Measurements from ENCODE around the gene HUWE1. TPM values are rescaled to one million over a fixed set of nuclear protein-coding genes. Genes with fewer than 3 reads are reported as not detected.
"Not testable (repeated sequence)": the region's sequence is repeated elsewhere in the genome, so short reads cannot be mapped to it uniquely, and the experiment has no call there.

HUWE1 gene
- total RNA-seq, 6 donors from 2014 or later = 98.1 to 136 (median 121) TPM

GRCh38 chrX:53723381-53723780 lies 36.9 kb upstream of the HUWE1 start:
- Histone ChIP-seq H3K4me3 (no peak overlapping the region), H3K36me3 (no peaks in the 10 kb centered on the region)
- no peak for TF ChIP-seq CTCF (IDR thresholded peaks at IDR 0.05)
- no peak for TF ChIP-seq POLR2A (IDR thresholded peaks at IDR 0.05)
- TF ChIP-seq POLR2AphosphoS5 (IDR thresholded peaks at IDR 0.05) = no peak
- no peak for TF ChIP-seq EP300 (IDR thresholded peaks at IDR 0.05)

GRCh38 chrX:53721610-53722009 lies 35.1 kb upstream of the HUWE1 start:
- H3K27me3 ChIP-seq; H3K27ac ChIP-seq; H3K9me3 ChIP-seq; H3K36me3 ChIP-seq; ATAC-seq (ENCODE audit: low FRiP score in 2 of 2); H3K4me1 ChIP-seq; H3K4me3 ChIP-seq: not testable (repeated sequence)
- WGBS, 2 donors = no CpG with 5 or more reads among the region's 32 CpGs
- DNase-seq = peak in 1 of 2 donors; percentile 52

More at GRCh38 chrX:53723381-53723780, 36.9 kb upstream of the HUWE1 start:
- Histone ChIP-seq H3K27ac (no peak overlapping the region), H3K27me3 (no peaks in the 10 kb centered on the region), H3K4me1 (no peaks in the 10 kb centered on the region), H3K9me3 (no peaks in the 10 kb centered on the region)
- WGBS, 2 donors = 81 to 89% methylated on average over 4 of the region's 4 CpGs
- no peak for ATAC-seq (ENCODE audit: low FRiP score in 2 of 2)
- no peak for DNase-seq

DNA sequence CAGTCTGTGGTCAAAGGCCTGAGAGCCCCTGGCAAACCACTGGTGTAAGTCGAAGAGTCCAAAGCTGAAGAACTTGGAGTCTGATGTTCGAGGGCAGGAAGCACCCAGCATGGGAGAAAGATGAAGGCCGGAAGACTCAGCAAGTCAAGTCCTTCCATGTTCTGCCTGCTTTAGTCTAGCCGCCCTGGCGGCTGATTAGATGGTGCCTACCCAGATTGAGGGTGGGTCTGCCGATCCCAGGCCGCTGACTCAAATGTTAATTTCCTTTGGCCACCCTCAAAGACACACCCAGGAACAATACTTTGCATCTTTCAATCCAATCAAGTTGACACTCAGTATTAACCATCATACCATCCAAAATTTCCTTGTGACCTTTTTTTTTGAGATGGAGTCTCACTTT lies 33.1 kb upstream of the HUWE1 start:
- not testable (repeated sequence) for H3K27me3 ChIP-seq; H3K27ac ChIP-seq; H3K4me3 ChIP-seq; H3K9me3 ChIP-seq; ATAC-seq (ENCODE audit: low FRiP score in 2 of 2); H3K36me3 ChIP-seq; H3K4me1 ChIP-seq; DNase-seq
- 86 to 95% methylated on average over 4 to 7 of the region's 7 CpGs for WGBS, 2 donors

- DNase-seq = no peak
- H3K4me1 ChIP-seq = peaks cover 0 to 7% (median 2%) of the 10 kb centered on the region in 4 donors
- no peaks in the 10 kb centered on the region for H3K9me3 ChIP-seq
- TF ChIP-seq POLR2AphosphoS5 (IDR thresholded peaks at IDR 0.05) = no peak
- no peak overlapping the region for H3K4me3 ChIP-seq
- no peak overlapping the region for H3K27ac ChIP-seq
- H3K36me3 ChIP-seq = no peaks in the 10 kb centered on the region
- no peaks in the 10 kb centered on the region for H3K27me3 ChIP-seq
- ATAC-seq (ENCODE audit: low FRiP score in 2 of 2) = no peak
Measured at GRCh38 chrX:53718073-53718472, 31.6 kb upstream of the HUWE1 start.

GRCh38 chrX:53717205-53717604 lies 30.7 kb upstream of the HUWE1 start:
- no peak for DNase-seq
- Histone ChIP-seq H3K36me3 (no peaks in the 10 kb centered on the region), H3K27ac (peak overlapping the region in 1 of 4 donors; percentile 30), H3K4me3 (no peak overlapping the region), H3K27me3 (no peaks in the 10 kb centered on the region), H3K9me3 (no peaks in the 10 kb centered on the region), H3K4me1 (peaks cover 0 to 7% (median 2%) of the 10 kb centered on the region in 4 donors)
- TF ChIP-seq POLR2AphosphoS5 (IDR thresholded peaks at IDR 0.05) = no peak
- TF ChIP-seq EP300 (IDR thresholded peaks at IDR 0.05) = no peak
- TF ChIP-seq CTCF (IDR thresholded peaks at IDR 0.05) = no peak
- no peak for TF ChIP-seq POLR2A (IDR thresholded peaks at IDR 0.05)
- 66% methylated on average over 2 of the region's 2 CpGs; no CpG with 5 or more reads in 1 of the 2 donors for WGBS, 2 donors
- no peak for ATAC-seq (ENCODE audit: low FRiP score in 2 of 2)

- Histone ChIP-seq H3K36me3 (no peaks in the 10 kb centered on the region), H3K27ac (peak overlapping the region in 1 of 4 donors; percentile 35), H3K4me3 (no peak overlapping the region), H3K27me3 (no peaks in the 10 kb centered on the region), H3K9me3 (no peaks in the 10 kb centered on the region), H3K4me1 (peaks cover 0 to 7% (median 2%) of the 10 kb centered on the region in 4 donors)
- TF ChIP-seq EP300 (IDR thresholded peaks at IDR 0.05) (no peak), POLR2AphosphoS5 (IDR thresholded peaks at IDR 0.05) (no peak), CTCF (IDR thresholded peaks at IDR 0.05) (no peak), POLR2A (IDR thresholded peaks at IDR 0.05) (no peak)
- ATAC-seq (ENCODE audit: low FRiP score in 2 of 2) (no peak), DNase-seq (no peak)
- 58 to 68% methylated on average over 4 of the region's 4 CpGs for WGBS, 2 donors
Measured at GRCh38 chrX:53716328-53717088, 30.0 kb upstream of the HUWE1 start.

Measured in upper lobe of left lung (tissue), 6 donors.